Heart right ventricle (tissue), 16 donors: ENCODE results near the gene SLITRK4. TPM values are rescaled to one million over a fixed set of nuclear protein-coding genes. Genes with fewer than 3 reads are reported as not detected.
A peak's percentile ranks its signal among the peaks of the same experiment; 100 is the strongest.

Source experiments
- ATAC-seq, 8 donors: fragments of 200-7000 bp; cut with Tn5 transposase; one replicate each; pipeline ENCODE4 v1.9.1; 2020; ENCODE audit warnings: mild to moderate bottlenecking in 8 of 8, moderate library complexity in 8 of 8, moderate number of reproducible peaks in 1 of 8
- DNase-seq, 2 donors: peaks; one replicate each; pipeline ENCODE4 v3.0.0-alpha.2; 2020
- H3K27ac ChIP-seq, 10 donors: fragments of 200-600 bp; sonication (generic) in 2 of 10; one replicate each; pipeline versions ENCODE4 v1.5.0 to v1.8.0; 2020 to 2022; ENCODE audit warnings: mild to moderate bottlenecking in 3 of 10
- H3K27me3 ChIP-seq, 7 donors: fragments of 200-600 bp; one replicate each; pipeline ENCODE4 v1.8.0; 2021 to 2022; ENCODE audit warnings: mild to moderate bottlenecking in 2 of 7
- H3K36me3 ChIP-seq, 9 donors: fragments of 200-600 bp; sonication (generic) in 1 of 9; one replicate each; pipeline versions ENCODE4 v1.5.0 to v1.8.0; 2020 to 2022; ENCODE audit warnings: mild to moderate bottlenecking in 2 of 9
- H3K4me1 ChIP-seq, 9 donors: fragments of 200-600 bp; sonication (generic) in 1 of 9; one replicate each; pipeline versions ENCODE4 v1.5.0 to v1.8.0; 2020 to 2022; ENCODE audit warnings: mild to moderate bottlenecking in 4 of 9
- H3K4me3 ChIP-seq, 10 donors: fragments of 200-600 bp; sonication (generic) in 2 of 10; one replicate each; pipeline versions ENCODE4 v1.5.0 to v1.8.0; 2020 to 2022; ENCODE audit warnings: mild to moderate bottlenecking in 7 of 10, moderate library complexity in 2 of 10
- H3K9me3 ChIP-seq, 11 donors: fragments of 200-600 bp in 10 of 11; sonication (generic) in 2 of 11; one replicate each; pipeline versions ENCODE4 v1.5.0 to v1.8.0; 2013 to 2022; ENCODE audit warnings: mild to moderate bottlenecking in 2 of 11, control low read depth in 1 of 11, moderate library complexity in 1 of 11
- WGBS, 2 donors: extraction: QIAGEN DNeasy Blood & Tissue Kit; methylation state at CpG; one replicate each; pipeline ENCODE4 v1.1.7; 2013; ENCODE audit warnings: inconsistent platforms in 1 of 2; 5-methylcytosine and 5-hydroxymethylcytosine counted together
- intact Hi-C, 10 donors: fragments of 100-400 bp; cut with DNase I; formaldehyde crosslinking; loops; one replicate each; pipeline versions ENCODE4 v1.11.1 to v1.14.2; 2022
- long read RNA-seq, 3 donors: library from polyadenylated mRNA; unstranded; transcript quantifications; one replicate each; pipeline ENCODE4 v2.0.0, GENCODE V29; 2020 to 2021
- polyA plus RNA-seq, 2 donors: library from polyadenylated mRNA; stranded (reverse); fragments of 200-250 nt; gene quantifications; one replicate each; pipeline ENCODE4 v1.2.3, GENCODE V29; 2013
- total RNA-seq, 10 donors: library from RNA; stranded (reverse); fragmentation: NEBNext Ultra II Directional in 3 of 10; extraction: Animal tissue kit (Norgen Biotek cat#: 25700) in 3 of 10; gene quantifications; one replicate each; pipeline versions ENCODE4 v1.2.1 to v1.2.4, GENCODE V29; 2021 to 2023
- TF ChIP-seq, protein P1 (sequence below), 9 donors: fragments of 200-600 bp; sonication (generic) in 2 of 9; IDR thresholded peaks; one replicate each; pipeline versions ENCODE4 v1.5.0 to v1.8.0; 2021 to 2022; ENCODE audit warnings: antibody characterized with exemption in 9 of 9, mild to moderate bottlenecking in 5 of 9, moderate library complexity in 1 of 9
- donor health status: Arrhythmogenic right ventricular cardiomyopathy.
- donor health status: ischemic (EF 13 %, LVEDD 7.1; RV severe dilation, severe dysfunction).
- donor health status: healthy with polysubstance abuse.
- donor health status: DM: no; HTN: yes; CAD: no.
- donor health status: DM: no; HTN: no; CAD: no.
- donor health status: ischemic (EF 25% LVEDD 6.9; RV normal size, moderate dysfunction).
- donor health status: ischemic (EF 25% LVEDD 5.7; RV mildly dilated, moderate dysfunction).
- donor health status: healthy.
- donor health status: DM: yes; HTN: yes; CAD: no.
- donor health status: Ischemic cardiomyopathy.
- donor health status: ischemic (EF 35%, LVEDD 5.7; RV mildly dilated, moderate dysfunction).
- donor health status: nonischemic (EF 11% LVEDD 7.7; RV severe dilation, severe dysfunction).
- donor health status: DM: yes; HTN: yes; CAD: no.
- donor health status: PGD.
- donor health status: ischemic (EF 29% LVEDD 5.4; RV normal size, mild dysfunction).
- donor health status: nonischemic (EF 23%, LVEDD 6.1; RV moderate dilation, normal function).

Gene SLITRK4, protein sequence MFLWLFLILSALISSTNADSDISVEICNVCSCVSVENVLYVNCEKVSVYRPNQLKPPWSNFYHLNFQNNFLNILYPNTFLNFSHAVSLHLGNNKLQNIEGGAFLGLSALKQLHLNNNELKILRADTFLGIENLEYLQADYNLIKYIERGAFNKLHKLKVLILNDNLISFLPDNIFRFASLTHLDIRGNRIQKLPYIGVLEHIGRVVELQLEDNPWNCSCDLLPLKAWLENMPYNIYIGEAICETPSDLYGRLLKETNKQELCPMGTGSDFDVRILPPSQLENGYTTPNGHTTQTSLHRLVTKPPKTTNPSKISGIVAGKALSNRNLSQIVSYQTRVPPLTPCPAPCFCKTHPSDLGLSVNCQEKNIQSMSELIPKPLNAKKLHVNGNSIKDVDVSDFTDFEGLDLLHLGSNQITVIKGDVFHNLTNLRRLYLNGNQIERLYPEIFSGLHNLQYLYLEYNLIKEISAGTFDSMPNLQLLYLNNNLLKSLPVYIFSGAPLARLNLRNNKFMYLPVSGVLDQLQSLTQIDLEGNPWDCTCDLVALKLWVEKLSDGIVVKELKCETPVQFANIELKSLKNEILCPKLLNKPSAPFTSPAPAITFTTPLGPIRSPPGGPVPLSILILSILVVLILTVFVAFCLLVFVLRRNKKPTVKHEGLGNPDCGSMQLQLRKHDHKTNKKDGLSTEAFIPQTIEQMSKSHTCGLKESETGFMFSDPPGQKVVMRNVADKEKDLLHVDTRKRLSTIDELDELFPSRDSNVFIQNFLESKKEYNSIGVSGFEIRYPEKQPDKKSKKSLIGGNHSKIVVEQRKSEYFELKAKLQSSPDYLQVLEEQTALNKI
- 10 to 100 TPM in 1 of 10 donors, 1 to 10 TPM in 3, under 1 TPM in 6; 0.28 to 15.6 (median 0.81) TPM for total RNA-seq
- polyA plus RNA-seq: under 1 TPM; 0.16 to 0.22 TPM
- long read RNA-seq, donor 1: 0 reads
- long read RNA-seq, donor 2: 0 reads
- long read RNA-seq, donor 3, partial matches to known transcripts: 0 of 2 reads
- long read RNA-seq, donor 3, other reads (novel, unspliced or antisense): 0 of 2 reads

DNA sequence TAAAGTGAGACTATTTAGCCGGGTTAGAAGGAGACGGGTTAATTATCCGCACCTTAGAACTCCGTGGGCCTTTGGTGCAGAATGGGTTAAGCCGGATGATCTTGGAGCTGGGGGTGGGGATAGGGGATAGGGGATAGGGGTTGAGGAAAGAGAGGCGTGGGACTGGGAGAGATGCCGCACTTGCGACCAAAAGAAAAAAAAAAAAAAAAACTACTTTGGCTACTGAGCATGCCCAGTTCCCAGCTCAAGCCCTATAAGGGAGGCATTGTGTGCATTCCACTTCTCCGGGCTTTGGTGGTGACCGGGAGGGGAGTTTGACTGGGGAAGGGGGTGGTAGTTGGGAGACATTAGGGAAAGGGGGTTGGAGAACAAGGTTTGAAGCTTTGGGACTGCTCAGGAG, at the start of gene SLITRK4:
SLITRK4 (minus strand) TSS at position 187 of the 400 bp plus-strand sequence. CDS start 4,993 bp downstream, outside the sequence.
- whole genome bisulfite sequencing, 2 donors: 0 to 5% methylated on average over 9 of the region's 10 CpGs
- intact Hi-C loops: no loop called here
- no peak for DNase-seq

DNA sequence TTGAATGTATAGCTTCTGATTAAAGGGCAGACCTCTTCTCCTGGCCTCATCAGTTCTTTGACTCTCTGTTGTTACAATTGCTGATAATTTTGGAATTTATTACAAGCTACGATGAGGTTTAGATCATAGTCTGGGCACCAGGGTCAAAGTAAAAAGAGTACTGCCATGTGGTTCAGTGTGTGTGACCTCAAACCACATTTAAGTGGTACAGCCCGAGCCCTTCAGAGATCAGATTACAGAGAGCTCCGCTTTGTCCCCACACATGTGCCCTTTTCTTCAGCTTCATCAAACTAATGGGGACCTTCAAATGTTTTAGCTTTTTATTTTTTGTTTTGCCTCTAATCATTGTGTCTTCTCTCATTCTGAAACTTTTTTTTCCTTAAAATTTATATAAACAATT, 47.6 kb upstream of the SLITRK4 start:
- Histone ChIP-seq H3K4me3 (no peak overlapping the region), H3K27ac (no peak overlapping the region), H3K27me3 (no peaks in the 10 kb centered on the region), H3K4me1 (no peaks in the 10 kb centered on the region), H3K36me3 (no peaks in the 10 kb centered on the region), H3K9me3 (no peaks in the 10 kb centered on the region)
- TF ChIP-seq, protein P1, sequence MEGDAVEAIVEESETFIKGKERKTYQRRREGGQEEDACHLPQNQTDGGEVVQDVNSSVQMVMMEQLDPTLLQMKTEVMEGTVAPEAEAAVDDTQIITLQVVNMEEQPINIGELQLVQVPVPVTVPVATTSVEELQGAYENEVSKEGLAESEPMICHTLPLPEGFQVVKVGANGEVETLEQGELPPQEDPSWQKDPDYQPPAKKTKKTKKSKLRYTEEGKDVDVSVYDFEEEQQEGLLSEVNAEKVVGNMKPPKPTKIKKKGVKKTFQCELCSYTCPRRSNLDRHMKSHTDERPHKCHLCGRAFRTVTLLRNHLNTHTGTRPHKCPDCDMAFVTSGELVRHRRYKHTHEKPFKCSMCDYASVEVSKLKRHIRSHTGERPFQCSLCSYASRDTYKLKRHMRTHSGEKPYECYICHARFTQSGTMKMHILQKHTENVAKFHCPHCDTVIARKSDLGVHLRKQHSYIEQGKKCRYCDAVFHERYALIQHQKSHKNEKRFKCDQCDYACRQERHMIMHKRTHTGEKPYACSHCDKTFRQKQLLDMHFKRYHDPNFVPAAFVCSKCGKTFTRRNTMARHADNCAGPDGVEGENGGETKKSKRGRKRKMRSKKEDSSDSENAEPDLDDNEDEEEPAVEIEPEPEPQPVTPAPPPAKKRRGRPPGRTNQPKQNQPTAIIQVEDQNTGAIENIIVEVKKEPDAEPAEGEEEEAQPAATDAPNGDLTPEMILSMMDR (IDR thresholded peaks at IDR 0.05): no peak
- intact Hi-C loops: no loop called here
- 59 to 69% methylated on average over 3 of the region's 3 CpGs for WGBS, 2 donors
- DNase-seq (no peak), ATAC-seq (no peak)

More for the DNA sequence above, at the start of gene SLITRK4:
- Histone ChIP-seq H3K27ac (no peak within 1 kb of the TSS), H3K9me3 (no peaks in the 10 kb centered on the region), H3K4me3 (peak within 1 kb of the TSS in 8 of 10 donors; percentile 7 to 55 (median 46)), H3K4me1 (peaks cover 0 to 2% (median 0%) of the 10 kb centered on the region in 9 donors), H3K27me3 (peaks cover 0 to 30% (median 18%) of the 10 kb centered on the region in 7 donors), H3K36me3 (no peaks in the 10 kb centered on the region)
- ATAC-seq: peak in 2 of 8 donors; percentile 35 to 56
- TF ChIP-seq, protein P1 (IDR thresholded peaks at IDR 0.05): no peak

DNA sequence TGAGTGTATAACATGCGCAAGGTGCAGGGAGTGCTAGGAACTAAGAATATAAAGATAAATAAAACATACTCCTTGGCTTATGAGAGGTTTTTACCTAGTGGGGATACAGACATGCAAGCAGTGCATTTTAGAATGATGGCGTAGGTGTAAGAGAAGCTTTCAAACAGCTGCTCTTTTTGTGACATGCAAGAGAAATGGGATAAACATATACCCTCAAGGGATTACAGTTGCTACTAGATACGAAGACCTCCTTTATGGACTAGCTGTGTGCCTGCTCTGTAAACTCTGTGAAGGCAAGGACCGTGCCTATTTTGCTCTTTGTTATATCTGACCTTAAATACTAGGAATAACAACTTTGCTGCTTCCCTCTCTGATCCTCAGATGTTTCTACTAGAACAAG, 39.0 kb upstream of the SLITRK4 start:
- ATAC-seq: no peak
- TF ChIP-seq, protein P1 (IDR thresholded peaks at IDR 0.05): no peak
- Histone ChIP-seq H3K4me1 (no peaks in the 10 kb centered on the region), H3K27me3 (no peaks in the 10 kb centered on the region), H3K9me3 (no peaks in the 10 kb centered on the region), H3K27ac (no peak overlapping the region), H3K36me3 (no peaks in the 10 kb centered on the region), H3K4me3 (no peak overlapping the region)
- 68 to 73% methylated on average over 4 of the region's 4 CpGs for WGBS, 2 donors
- no peak for DNase-seq
- intact Hi-C loops: no loop called here

DNA sequence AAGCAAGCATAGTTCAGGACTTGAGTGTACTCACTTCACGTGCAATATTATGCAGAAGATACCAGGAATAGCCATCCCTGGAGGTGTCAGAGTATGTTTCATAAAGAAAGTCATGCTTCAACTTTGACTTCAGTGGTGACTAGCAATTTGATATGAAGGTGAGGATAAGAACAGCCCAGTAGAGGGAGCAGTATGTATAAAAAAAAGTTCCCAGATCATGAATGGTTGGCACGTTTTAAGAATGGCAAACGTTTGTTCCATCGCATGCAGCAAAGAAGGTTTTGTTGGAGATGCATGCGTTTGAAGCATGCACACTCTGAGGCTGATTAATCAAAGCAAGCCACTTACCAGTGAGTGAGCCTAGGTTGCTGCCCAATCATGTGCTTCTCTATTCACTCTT, 33.5 kb upstream of the SLITRK4 start:
- no peak for DNase-seq
- H3K27me3 ChIP-seq: peaks cover 0 to 5% (median 0%) of the 10 kb centered on the region in 7 donors
- H3K36me3 ChIP-seq: no peaks in the 10 kb centered on the region
- no peak for ATAC-seq
- no peak overlapping the region for H3K27ac ChIP-seq
- intact Hi-C loops: loop anchor here in 2 of 10 donors (10.0 kb wide), 1 partner anchor 1525 kb away; no protein-coding TSS in a partner anchor
- H3K4me3 ChIP-seq: no peak overlapping the region
- TF ChIP-seq, protein P1 (IDR thresholded peaks at IDR 0.05): peak in 3 of 9 donors; percentile 8 to 28 (median 11)
- no peaks in the 10 kb centered on the region for H3K9me3 ChIP-seq
- no peaks in the 10 kb centered on the region for H3K4me1 ChIP-seq
- WGBS, 2 donors: 4 to 15% methylated on average over 5 of the region's 5 CpGs
